Measurements from ENCODE around the gene HNRNPDL.

- TF ChIP-seq CTCF (IDR thresholded peaks at IDR 0.05): no peak
- no peak for TF ChIP-seq EZH2 (IDR thresholded peaks at IDR 0.05; ENCODE audit: borderline replicate concordance, insufficient read depth, low read depth, low read length, poor library complexity, severe bottlenecking)
These were observed 49.3 kb upstream of the HNRNPDL start for GRCh38 chr4:82479562-82479961.

Data from B cell (primary cell).